ENCODE data around the gene SGCG.

- TF ChIP-seq POLR2AphosphoS5 (IDR thresholded peaks at IDR 0.05; ENCODE audit: low read depth, low read length) (no peak), POLR2A (IDR thresholded peaks at IDR 0.05; ENCODE audit: low read depth, low read length) (no peak)
These were observed 158.4 kb downstream of the SGCG start for GRCh38 chr13:23339225-23339624.
